Stimulated activated CD8-positive, alpha-beta memory T cell treated with anti-CD3 and anti-CD28 coated beads, Interleukin-7, amount 100 ng/mL, for 24 hours (primary cell): Measurements from ENCODE around the gene PPP1R26.

ENCODE experiments used
- DNase-seq: peaks from one replicate; pipeline ENCODE4 v3.0.0-alpha.2; 2020; ENCODE audit warnings: low read depth

PPP1R26 gene

DNA sequence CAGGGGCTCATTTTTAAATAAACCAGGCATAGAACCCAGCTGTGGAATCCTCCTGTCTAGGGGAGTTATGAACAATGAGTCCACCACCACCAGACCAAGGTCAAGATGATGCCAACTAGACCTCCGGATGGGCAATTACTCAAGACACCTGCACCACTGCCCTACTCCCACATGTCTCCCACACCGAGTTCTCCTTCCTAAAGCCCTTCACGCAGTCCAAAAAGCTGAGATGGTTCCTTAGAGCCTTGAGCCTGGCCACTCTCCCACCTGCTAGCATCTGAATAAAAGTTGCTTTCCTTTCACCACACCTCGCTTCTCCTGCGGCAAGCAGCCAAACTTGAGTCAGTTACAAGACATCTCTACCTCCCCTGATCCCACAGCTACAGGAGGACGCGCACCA lies 15.4 kb upstream of the PPP1R26 start:
- no peak for DNase-seq

DNA sequence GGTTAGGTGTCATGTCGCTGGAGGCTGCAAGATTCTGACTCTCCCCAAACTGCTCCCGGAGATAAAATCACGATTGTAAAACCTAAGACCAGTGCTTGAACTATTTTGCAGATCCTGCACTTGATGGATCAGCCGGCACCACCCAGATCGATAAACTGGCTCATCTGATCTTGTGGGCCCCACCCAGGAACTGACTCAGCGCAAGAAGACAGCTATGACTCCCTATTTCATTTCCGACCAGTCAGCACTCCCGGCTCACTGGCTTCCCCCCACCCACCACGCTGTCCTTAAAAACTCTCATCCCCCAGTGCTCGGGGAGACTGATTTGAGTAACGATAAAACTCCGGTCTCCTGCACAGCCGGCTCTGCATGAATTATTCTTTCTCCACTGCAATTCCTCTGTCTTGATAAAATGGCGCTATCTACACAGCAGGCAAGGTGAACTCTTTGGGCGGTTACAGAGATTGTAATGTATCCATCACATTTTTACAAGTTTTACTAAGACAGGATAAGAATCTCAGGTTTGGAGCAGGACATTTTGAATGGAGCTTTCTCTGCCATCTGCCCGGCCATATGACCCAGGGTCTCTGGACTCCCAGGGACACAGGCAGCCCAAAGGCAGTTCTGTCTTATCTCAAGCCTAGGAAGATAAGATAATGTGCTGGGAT lies 10.6 kb upstream of the PPP1R26 start:
- no peak for DNase-seq

DNA sequence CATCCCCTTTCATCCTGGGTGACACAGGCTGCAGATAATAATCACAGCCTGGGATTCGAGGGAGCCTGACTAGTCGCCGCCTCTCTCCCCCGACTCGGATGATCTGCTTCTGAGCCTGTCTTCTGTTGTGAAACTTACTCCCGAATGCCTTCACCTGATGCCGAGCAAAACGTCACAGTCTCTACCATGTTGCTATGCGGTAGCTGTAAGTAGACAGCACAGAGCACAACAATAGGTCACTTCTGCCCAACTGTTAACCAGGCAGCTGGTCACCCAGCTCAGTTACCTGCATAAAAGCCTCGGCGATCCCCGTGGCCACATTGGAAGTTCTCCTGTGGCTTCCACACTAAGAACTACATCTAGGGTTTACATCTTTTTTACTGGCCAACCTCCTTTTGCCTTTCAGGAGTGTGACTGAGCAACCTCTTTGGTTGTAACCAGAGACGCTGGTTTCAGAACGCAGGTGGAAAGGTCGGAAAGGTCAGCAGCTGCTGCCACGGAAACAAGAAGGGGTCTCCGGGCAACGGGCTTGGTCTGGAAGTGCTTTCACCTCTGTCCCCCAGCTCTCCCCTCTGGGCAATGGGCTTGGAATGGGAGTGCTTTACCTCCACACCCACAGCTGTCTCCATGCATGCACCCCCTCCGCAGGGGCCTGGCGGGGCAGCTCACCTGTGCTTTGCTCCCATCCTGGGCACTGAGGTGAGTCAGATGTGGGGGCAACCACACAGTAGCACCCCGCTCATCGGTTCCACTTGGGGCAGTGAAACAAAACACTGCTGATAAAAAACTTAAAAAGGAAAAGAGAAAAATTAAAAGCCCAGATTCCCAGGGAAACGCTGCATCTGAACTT lies 7.6 kb upstream of the PPP1R26 start:
- no peak for DNase-seq

DNA sequence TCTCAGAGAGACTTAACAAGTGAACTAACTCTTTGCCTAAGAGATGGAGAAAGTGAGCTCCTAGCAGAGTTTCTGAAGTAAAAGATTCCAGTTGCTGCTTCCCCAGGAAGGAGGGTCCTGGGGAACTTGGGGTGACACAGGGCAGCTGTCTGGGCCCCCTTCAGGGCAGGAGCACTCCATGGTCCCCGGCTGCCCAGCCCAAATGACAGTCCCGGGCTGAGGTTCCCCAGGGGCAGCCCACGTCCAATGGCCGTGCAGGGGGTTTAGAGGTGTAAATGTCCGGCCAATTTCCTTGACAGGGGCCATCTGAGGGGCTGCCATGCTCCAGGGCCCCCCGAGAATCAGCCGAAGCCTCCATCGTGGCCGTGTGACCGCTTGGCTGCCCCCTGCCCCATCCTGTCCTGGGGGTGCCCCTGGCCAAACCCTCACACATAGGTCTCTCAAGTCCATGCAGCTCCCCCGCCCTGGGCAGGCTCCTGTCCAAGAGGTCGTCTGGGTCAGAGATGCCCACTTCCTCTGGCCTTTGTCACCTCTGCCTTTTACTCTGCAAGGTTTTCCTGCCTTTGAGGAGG lies 5.5 kb upstream of the PPP1R26 start:
- DNase-seq: no peak

DNA sequence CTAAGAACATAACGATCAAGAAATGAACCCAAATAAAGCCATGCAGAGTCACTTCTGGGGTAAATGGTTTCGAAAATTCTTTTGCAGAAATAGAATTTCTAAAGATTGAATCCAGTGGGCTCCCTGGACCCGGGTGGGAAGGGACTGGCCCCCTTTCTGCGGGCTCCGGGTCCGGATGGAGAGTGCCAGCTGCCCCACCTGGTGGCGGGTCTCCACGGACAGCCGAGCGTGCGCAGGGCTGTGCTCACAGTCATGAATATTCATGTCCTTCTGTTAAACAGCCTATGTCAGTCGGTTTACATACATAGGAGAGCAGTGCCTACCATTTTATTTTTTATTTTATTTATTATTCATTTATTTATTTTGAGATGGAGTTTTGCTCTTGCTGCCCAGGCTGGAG lies 4.7 kb upstream of the PPP1R26 start:
- DNase-seq: no peak

DNA sequence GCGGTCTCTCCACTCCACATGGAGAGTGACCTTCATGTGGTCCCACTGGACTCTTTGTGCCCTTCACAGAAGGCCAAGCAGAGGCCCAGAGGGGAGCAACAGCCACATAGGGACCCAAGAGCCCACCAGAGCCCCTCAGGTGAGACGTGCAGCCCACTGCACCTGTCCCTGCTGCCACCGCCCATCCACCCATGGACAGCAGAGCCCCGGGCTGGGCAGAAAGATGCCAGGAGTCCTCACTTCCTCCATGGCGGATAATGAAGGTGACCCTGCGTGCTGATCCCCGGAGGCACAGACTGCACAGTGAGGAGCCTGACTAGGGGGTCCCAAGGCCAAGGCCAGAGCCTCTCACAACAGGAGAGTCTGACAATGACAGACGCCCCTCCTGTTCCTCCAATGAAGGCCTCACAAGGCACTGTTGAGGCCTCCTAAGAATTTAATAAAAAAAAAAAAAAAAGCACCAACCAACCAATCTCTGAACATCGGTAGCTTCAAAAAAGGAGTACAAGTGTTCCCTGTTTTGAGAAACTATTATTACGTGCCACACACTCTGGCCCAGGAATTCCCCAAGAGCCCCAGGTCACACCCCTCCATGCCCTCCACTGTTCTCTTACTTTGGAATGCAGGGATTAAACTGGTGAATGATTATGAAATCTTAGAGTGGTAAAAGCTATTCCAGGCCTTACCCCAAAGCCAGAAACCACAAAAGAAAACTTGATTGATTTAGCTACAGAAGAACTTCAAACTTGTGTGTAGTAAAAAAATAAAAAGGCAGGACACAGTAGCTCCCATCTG lies 2.8 kb upstream of the PPP1R26 start:
- DNase-seq: no peak

DNA sequence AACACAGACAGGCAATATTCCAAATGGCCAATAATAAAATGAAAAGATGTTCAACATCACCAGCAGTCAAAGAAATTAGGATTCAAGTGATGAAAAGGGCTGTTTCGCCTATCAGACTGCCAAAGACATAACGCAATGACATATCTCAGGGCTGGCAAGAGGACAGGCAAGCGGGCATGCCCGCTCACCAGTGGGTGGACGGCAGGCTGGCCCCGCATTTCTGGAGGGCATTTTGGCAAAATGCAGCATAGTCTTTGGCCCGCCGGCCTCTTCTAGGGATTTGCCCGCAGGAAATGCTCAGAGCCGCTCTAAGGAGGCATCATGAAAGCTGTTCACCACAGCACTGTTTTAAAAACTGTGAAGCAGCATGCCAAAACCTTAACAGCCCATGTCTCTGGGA lies 1.4 kb upstream of the PPP1R26 start:
- no peak for DNase-seq

DNA sequence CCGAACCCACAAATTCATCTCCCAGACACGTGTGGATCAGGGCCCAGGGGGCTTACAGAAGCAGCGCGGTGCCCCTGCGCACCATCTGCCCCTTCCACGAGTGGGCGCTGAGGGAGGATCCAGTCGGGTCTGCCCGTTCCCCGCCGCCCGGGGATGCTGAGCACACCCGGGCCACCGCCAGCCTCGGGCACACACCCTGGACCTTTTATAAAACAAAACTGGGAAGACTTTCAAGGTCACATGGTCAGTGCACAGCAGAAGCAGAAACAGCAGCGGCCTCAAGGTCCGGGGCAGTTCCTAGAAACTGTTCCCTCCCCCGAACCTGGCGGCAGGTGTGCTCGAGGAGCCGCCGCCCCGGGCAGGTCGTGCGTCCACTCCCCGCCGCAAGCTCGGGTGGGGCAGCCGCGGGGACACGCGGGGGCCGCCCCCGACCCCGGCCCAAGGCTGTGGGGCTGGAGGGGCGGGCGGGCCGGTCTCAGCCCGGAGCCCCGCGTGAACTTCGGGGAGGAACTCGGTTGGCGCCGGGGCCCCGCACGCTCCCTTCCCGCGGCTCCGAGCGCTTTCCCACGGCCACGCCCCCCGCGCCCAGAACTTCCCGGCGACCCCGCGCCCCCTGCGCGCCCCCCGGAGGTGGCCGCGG lies 633 bp upstream of the PPP1R26 start:
- DNase-seq: no peak

DNA sequence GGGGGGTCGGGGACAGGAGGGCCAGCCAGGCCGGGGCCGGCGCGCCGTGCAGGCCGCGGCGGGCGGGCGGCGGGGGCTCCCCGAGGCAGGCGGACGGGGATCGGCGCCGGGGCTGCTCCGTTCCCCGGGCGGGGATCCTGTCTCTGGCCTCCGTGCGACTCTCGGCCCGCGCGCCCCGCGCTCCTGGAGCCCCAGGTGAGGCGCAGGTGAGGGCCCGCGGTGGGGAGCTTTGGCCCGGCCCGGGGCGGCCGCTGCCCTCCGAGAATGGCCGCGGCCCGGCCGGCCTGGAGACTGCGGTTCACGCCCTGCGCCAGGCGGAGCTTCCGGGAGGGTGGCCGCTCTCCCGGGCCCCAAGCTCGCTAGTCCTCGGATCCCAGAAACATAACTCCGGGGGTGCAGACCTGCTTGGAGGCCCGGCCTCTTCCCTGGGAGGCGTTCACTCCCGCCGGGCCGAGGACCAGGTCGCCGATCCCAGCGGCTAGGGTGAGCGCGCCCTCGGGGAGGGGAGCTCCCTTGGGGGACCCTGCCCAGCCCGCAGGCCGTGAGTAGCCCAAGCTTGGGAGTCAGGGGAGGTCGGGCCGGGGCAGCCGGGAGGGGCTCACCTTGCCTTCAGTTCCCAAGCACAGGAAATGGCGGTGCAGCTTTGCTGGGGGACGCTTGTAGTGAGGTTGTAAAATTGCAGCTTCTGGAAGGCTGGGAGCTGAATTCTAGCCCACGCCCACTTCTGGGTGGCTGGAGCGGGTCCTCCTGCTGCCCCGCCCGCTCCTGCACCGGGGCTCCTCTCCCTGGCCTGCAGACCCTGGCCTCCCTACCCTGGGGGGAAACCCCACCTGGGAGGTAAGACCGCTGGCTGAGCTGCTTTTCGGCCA lies 723 bp downstream of the PPP1R26 start:
- DNase-seq: no peak

DNA sequence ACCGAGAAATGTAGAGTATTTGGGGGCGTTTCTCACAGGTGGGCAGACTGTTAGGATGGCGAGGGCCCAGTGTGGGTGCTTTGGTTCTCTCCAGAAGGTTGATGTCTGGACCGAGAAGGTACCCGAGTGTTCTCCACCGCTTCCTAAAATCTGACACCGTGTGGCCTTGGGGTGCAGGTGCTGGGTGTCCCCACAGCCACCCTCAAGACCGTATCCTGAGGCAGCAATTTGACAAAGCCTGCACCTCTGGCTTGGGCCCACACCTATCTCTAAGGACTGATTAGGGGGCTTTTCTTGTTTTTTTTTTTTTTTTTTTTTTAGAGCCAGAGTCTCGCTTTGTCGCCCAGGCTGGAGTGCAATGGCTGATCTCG lies 1.3 kb downstream of the PPP1R26 start:
- DNase-seq: no peak

DNA sequence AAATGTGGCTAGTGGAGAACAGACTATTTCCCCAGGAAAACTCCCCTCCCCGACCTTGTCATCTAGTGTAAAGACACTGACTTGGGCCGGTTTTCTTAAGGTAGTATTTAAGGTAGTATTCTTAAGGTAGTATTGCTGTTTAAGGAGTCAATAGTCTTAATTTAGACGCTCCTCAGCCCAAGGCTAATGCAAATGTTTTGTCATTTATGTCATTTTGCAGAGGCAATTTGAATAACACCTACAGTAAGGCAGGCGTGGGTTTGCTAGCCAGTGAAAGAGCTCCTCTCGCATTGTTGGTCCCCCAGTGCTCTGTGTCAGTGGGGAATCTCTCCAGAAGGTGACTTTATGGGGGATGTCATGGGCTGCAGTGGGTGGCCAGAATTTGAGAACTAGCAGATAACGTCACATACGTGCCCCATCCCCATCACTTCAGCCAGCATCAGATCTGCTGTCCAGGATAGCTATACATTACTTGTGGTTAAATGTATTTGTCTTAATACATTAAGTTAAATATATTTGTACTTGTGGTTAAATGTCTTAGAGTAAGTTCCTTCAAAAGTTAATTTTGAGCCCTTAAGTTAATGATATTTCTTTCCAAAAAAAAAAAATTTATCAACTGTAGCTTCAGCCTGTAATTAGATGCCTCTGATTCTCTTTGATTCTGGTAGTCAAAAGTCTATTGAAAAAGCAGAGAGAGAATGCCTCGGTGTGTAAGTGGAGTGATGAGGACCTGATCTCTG lies 2.6 kb downstream of the PPP1R26 start:
- DNase-seq: no peak

DNA sequence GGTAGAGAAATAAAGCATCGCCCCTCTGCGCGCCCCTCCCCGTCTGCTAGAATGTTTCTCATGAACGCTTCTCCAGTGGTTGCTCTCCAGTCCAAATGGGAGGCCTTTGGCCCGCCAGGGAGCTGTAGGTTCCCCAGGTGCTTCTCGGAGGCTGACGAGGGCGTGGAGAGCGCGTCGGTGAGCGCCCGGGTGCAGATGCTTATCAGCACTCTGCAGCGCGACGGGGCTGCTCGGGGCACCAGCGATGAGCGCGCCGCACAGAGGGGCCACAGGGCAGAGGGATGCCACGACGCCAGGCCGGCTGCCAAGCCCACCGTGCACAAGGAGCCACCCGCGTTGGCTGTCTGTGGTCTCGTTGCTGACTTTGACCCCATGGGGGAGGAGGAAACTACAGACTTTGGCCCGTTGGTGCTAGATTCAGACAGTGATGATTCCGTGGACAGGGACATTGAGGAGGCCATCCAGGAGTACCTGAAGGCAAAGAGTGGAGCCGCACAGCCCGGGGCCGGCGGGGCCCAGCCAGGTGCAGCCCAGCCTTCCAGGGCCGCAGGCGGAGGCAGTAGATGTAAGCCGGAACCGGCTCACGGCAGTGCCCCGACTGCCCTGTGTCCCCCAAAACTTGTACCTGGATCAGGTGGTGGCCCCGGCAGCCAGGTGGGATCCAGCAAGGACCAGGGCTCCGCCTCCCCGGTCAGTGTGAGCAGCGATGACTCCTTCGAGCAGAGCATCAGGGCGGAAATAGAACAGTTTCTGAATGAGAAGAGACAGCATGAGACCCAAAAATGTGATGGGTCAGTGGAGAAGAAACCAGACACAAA lies 5.1 kb downstream of the PPP1R26 start:
- DNase-seq: no peak

DNA sequence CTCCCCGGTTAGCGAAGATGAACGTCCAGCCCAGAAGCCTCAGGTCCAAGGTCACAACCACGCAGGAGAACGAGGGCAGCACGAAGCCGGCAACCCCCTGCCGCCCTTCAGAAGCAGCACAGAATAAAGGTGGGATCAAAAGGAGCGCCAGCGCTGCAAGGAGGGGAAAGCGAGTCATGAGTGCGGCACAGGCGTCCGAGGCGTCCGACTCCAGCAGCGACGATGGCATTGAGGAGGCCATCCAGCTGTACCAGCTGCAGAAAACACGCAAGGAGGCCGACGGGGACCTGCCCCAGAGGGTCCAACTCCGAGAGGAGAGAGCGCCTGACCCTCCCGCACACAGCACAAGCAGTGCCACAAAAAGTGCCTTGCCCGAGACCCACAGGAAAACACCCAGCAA lies 5.8 kb downstream of the PPP1R26 start:
- no peak for DNase-seq

DNA sequence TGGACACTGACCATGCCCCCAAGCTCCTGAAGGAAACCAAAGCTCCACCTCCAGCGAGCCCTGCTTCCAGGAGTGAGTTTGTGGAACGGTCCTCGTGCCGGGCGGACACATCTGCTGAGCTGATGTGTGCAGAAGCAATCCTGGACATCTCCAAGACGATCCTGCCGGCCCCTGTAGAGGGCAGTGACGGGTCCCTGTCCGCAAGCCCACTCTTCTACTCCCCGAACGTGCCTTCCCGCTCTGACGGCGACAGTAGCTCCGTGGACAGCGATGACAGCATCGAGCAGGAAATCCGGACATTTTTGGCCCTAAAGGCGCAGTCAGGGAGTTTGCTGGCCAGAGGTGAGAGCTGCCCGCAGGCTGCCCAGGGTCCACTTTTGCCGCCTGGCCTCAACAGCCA lies 6.2 kb downstream of the PPP1R26 start:
- no peak for DNase-seq

DNA sequence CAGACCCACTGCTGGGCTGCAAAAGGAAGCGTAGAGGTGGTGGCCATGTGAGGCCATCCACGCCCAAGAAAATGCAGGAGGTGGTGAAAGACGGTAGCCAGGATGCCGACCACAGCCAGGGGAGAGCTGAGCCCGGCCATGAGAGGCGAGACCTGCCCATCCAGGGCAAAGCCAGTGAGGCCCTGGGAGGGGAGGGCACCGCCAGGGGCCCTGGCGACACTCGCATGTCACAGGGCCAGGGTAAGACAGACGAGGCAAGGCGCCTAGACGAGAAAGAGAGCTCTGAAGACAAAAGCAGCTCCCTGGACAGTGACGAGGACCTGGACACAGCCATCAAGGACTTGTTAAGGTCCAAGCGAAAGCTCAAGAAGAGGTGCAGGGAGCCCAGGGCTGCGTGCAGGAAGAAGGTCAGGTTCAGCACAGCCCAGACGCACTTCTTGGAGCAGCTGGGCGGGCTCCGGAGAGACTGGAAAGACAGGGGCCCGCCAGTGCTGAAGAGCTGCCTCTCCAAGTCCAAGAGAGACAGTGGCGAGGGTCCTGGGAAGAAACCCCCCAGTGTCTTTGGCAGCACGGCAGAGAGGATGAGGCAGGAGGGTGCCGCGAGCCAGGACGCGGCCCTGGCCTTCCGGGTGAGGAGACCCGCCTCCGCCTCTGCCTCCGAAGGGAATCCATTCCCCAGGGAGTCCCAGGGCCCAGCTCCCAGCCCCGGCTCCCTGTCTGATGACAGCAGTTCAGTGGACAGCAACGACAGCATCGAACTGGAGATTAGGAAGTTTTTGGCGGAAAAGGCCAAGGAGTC lies 6.9 kb downstream of the PPP1R26 start:
- no peak for DNase-seq

DNA sequence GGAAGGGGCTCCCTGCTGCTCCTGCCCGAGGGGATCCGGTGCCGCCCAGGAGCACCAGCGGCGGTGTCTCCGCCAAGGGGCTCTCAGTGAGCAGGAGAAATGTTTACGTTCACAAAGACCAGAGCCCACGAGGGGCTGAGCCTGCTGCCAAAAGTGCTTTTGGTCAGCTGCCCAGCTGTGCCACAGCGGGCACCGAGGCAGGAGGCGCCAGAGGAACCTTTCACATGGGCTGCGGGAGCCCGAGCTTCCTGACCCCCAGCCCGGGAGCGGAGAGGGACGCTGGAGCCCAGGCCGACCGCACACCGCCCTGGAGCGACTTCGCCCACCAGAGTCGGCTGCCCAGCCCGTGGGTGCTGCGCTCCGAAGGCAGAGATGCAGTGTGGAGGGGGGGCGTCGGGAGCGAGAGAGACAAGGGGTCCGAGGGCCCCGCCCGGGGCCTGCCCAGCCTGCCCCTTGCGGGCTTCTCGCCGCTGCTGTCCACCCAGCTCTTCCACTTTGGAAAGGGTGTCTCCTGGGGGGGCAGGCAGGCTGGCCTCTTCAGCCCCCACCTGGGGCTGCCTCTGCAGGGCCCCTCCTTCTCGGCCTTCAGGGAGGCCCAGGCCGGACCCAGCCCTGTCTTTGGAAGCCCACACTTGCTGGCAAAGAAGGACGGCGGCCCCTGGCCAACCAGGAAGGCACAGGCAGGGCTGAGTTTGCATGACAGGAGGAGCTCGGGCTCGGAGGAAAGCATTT lies 7.9 kb downstream of the PPP1R26 start:
- no peak for DNase-seq

DNA sequence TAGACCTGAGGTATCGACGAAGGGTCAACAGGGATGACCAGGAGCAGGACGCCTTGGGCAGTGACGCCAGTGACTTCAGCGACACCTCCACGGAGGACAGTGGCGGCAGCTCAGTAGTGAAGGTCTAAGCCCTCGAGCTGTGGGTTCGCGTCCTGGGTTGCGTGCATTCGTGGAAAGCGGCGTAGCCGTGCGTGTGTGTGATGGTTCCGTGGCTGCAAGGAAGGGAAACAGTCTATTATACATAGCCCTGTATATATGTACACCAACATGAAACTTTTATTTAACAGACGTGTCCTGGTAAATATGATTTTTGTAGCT lies 8.4 kb downstream of the PPP1R26 start:
- DNase-seq: no peak

DNA sequence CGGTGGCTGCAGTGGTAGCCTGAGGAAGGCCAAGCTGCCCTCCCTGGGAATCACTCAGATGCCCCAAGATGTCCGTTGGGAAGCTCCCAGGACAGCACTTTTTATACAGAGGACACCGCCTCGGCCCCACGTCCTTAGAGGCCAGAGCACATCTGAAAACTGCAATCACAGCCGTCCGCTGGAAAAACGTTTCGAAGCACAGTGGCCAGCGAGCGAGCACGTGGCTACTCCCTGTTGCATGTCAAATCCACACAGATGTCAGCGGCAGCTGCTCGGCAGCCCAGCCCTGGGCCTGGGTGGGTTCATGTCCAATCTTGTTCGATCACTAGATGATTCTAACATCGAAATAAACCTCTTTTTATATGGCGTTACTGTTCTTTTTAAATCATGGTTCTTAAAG lies 8.9 kb downstream of the PPP1R26 start:
- no peak for DNase-seq
